Calu3 (cell line): ENCODE measurements around the gene CPT1C. TPM values are rescaled to one million over a fixed set of nuclear protein-coding genes. Genes with fewer than 3 reads are reported as not detected.
A peak's percentile ranks its signal among the peaks of the same experiment; 100 is the strongest.

Source experiments
- BruUV-seq: library from RNA; stranded (reverse); fragments of 400-500 nt; replicated peaks from 2 replicates; lab custom pipeline; 2021; lab: Mats Ljungman, UMichigan
- CTCF ChIA-PET: fragments of 300-600 bp; sonication (Branson Sonifier 250); formaldehyde crosslinking; loops from one replicate; lab custom pipeline; 2022; ENCODE audit warnings: antibody characterized with exemption; lab: Charles Lee
- DNase-seq: peaks from one replicate; pipeline ENCODE4 v3.0.0; 2022
- H3K27ac Mint-ChIP-seq: one replicate; pipeline ENCODE4 v1.8.0; 2022; ENCODE audit warnings: mixed read lengths; ENCODE audit not compliant: unreplicated experiment
- H3K27me3 Mint-ChIP-seq: one replicate; pipeline ENCODE4 v1.8.0; 2022; ENCODE audit warnings: mixed read lengths; ENCODE audit not compliant: unreplicated experiment
- H3K36me3 Mint-ChIP-seq: one replicate; pipeline ENCODE4 v1.8.0; 2022; ENCODE audit warnings: mild to moderate bottlenecking, moderate library complexity, mixed read lengths; ENCODE audit not compliant: insufficient read depth, unreplicated experiment
- H3K4me1 Mint-ChIP-seq: one replicate; pipeline ENCODE4 v1.8.0; 2022; ENCODE audit warnings: mild to moderate bottlenecking, low read depth, mixed read lengths; ENCODE audit not compliant: unreplicated experiment
- H3K4me3 Mint-ChIP-seq: one replicate; pipeline ENCODE4 v1.8.0; 2022; ENCODE audit warnings: mild to moderate bottlenecking, low read depth, moderate library complexity, mixed read lengths; ENCODE audit not compliant: unreplicated experiment
- H3K9me3 Mint-ChIP-seq: one replicate; pipeline ENCODE4 v1.8.0; 2022; ENCODE audit warnings: low read depth, mixed read lengths; ENCODE audit not compliant: unreplicated experiment
- CTCF ChIP-seq: fragments of 200-600 bp; IDR thresholded peaks from one replicate; pipeline ENCODE4 v1.8.0; 2022; ENCODE audit warnings: antibody characterized with exemption; ENCODE audit not compliant: unreplicated experiment
- intact Hi-C: fragments of 100-400 bp; cut with micrococcal nuclease; formaldehyde crosslinking; loops from one replicate; pipeline ENCODE4 v1.10.0; 2022; ENCODE audit not compliant: unreplicated experiment
- total RNA-seq: library from RNA; stranded (reverse); gene quantifications from 2 replicates; pipeline ENCODE4 v1.2.3, GENCODE V29; 2022

Gene CPT1C
- total RNA-seq, 1 experiment from 2014 or later: 0.57 TPM

- Mint-ChIP-seq H3K4me1 (no peaks in the 10 kb centered on the region), H3K9me3 (no peaks in the 10 kb centered on the region), H3K27ac (peak overlapping the region; percentile 42), H3K36me3 (peaks cover 95% of the 10 kb centered on the region), H3K27me3 (no peaks in the 10 kb centered on the region), H3K4me3 (no peak overlapping the region)
- DNase-seq: no peak
- no TSS peak for BruUV-seq
- CTCF ChIA-PET: no interaction called here
- TF ChIP-seq CTCF: no peak
- intact Hi-C loops: no loop called here
These were observed 32.1 kb upstream of the CPT1C start for GRCh38 chr19:49658566-49659442.

GRCh38 chr19:49660338-49660961 is 30.5 kb upstream of the CPT1C start:
- Mint-ChIP-seq H3K4me1 (no peaks in the 10 kb centered on the region), H3K4me3 (no peak overlapping the region), H3K36me3 (peaks cover 95% of the 10 kb centered on the region), H3K9me3 (no peaks in the 10 kb centered on the region), H3K27ac (peak overlapping the region; percentile 42), H3K27me3 (no peaks in the 10 kb centered on the region)
- intact Hi-C loops: no loop called here
- TF ChIP-seq CTCF: no peak
- CTCF ChIA-PET: no interaction called here
- DNase-seq: no peak
- no TSS peak for BruUV-seq

GRCh38 chr19:49662011-49662410 is 28.9 kb upstream of the CPT1C start:
- peaks cover 7% of the 10 kb centered on the region for H3K4me1 Mint-ChIP-seq
- no TSS peak for BruUV-seq
- no peaks in the 10 kb centered on the region for H3K9me3 Mint-ChIP-seq
- H3K4me3 Mint-ChIP-seq: no peak overlapping the region
- TF ChIP-seq CTCF: no peak
- intact Hi-C loops: no loop called here
- H3K36me3 Mint-ChIP-seq: peaks cover 95% of the 10 kb centered on the region
- no peak overlapping the region for H3K27ac Mint-ChIP-seq
- H3K27me3 Mint-ChIP-seq: no peaks in the 10 kb centered on the region
- DNase-seq: no peak
- CTCF ChIA-PET: no interaction called here

- peaks cover 13% of the 10 kb centered on the region for H3K4me1 Mint-ChIP-seq
- TF ChIP-seq CTCF: no peak
- DNase-seq: no peak
- intact Hi-C loops: no loop called here
- CTCF ChIA-PET: interaction anchor here (0.6 to 1.2 kb wide), 2 partner anchors 17 to 40 kb away, joined by 3 to 4 read pairs; no protein-coding TSS in a partner anchor
- H3K27me3 Mint-ChIP-seq: no peaks in the 10 kb centered on the region
- H3K9me3 Mint-ChIP-seq: no peaks in the 10 kb centered on the region
- H3K27ac Mint-ChIP-seq: no peak overlapping the region
- H3K4me3 Mint-ChIP-seq: peak overlapping the region; percentile 8
- no TSS peak for BruUV-seq
- H3K36me3 Mint-ChIP-seq: peaks cover 92% of the 10 kb centered on the region
These were observed 27.7 kb upstream of the CPT1C start for GRCh38 chr19:49663224-49663623.
